Mucosa of stomach (tissue), 1 donor: ENCODE measurements around the gene GAS7.
"Not testable (repeated sequence)": the region's sequence is repeated elsewhere in the genome, so short reads cannot be mapped to it uniquely, and the experiment has no call there.

Experiments used
- H3K27me3 ChIP-seq: one replicate; pipeline ENCODE4 v1.7.0; 2013; ENCODE audit warnings: mild to moderate bottlenecking, low read length; ENCODE audit not compliant: control insufficient read depth, insufficient read depth
- H3K36me3 ChIP-seq: one replicate; pipeline ENCODE4 v1.7.0; 2013; ENCODE audit warnings: low read length; ENCODE audit not compliant: control insufficient read depth, insufficient read depth
- H3K4me1 ChIP-seq: one replicate; pipeline ENCODE4 v1.7.0; 2013; ENCODE audit warnings: mild to moderate bottlenecking, low read length; ENCODE audit not compliant: control insufficient read depth, insufficient read depth
- H3K4me3 ChIP-seq: one replicate; pipeline ENCODE4 v1.7.0; 2013; ENCODE audit warnings: low read length
- H3K9ac ChIP-seq: one replicate; pipeline ENCODE4 v1.7.0; 2013; ENCODE audit warnings: mild to moderate bottlenecking, low read length, moderate library complexity
- H3K9me3 ChIP-seq: one replicate; pipeline ENCODE4 v1.7.0; 2013; ENCODE audit warnings: mild to moderate bottlenecking, low read length, moderate library complexity; ENCODE audit not compliant: control insufficient read depth
- donor health status: Pancreatic carcinoma.

GAS7 gene

DNA sequence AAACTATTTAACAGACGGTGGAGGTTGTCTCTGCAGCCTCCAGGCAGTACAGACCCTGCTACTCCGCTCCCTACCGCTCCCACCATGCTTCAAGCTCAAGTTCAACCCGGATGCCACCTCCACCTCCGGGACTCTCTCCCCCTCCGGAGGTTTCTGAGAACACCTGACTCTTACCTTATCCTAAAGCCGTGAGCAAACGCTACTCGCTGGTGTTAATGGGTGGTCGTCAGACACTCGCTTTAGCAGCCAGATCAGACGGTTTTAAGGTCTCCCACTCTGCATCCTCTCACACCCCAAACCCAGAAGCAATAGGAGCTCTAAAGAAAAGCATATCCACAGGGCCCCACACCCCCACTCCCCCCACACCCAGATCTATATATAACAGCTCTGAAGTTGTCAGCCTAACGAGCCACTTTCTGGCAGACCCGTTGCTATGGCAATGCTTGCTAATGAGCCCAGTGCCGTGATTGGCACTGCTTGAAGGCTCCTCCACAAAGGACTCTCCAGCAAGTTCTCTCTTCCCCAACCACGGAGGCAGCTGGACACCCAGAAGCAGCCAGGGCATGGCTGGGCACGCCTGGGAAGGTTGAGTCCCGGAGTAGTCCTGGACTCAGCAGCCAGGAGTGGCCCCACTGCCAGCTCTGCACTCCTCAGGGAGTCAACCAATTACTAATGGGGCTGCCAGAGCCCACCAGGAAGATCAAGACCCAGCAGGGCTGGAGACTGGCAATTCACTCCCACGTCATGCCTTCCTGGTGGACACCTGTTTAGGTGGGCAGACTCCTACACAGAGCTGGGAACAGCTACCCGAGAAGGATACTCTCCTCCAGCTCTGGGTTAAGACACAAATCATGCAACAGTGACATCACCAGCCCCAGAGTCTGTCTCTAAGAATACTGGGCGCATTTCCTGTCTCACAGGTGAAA, 172.2 kb downstream of the GAS7 start:
- H3K36me3 ChIP-seq: no peaks in the 10 kb centered on the region
- H3K9me3 ChIP-seq: no peaks in the 10 kb centered on the region
- H3K27me3 ChIP-seq: no peaks in the 10 kb centered on the region
- no peak overlapping the region for H3K4me3 ChIP-seq
- H3K9ac ChIP-seq: no peak overlapping the region
- no peaks in the 10 kb centered on the region for H3K4me1 ChIP-seq

DNA sequence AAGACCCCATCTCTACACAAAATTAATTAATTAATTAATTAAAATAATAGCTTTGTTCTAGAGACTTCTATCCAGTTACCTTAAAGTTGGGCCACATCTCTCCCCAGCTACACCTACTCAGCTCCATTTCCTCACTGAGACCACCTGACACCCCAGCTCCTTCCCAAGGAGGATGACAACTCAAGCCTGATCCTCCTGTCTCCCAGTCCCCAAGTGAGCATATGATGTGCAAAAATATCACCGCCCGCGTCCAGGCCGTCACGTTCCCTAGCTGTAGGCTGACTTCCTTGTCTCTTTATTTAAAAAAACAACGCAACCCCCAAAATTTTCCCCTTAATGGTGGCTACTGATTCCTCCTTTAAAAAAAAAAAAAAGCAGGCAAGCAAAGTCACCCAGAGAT, 173.2 kb downstream of the GAS7 start:
- no peaks in the 10 kb centered on the region for H3K27me3 ChIP-seq
- no peak overlapping the region for H3K4me3 ChIP-seq
- no peak overlapping the region for H3K9ac ChIP-seq
- H3K9me3 ChIP-seq: no peaks in the 10 kb centered on the region
- H3K4me1 ChIP-seq: no peaks in the 10 kb centered on the region
- H3K36me3 ChIP-seq: no peaks in the 10 kb centered on the region

- Histone ChIP-seq H3K9me3 (no peaks in the 10 kb centered on the region), H3K4me1 (no peaks in the 10 kb centered on the region), H3K9ac (no peak overlapping the region), H3K4me3 (no peak overlapping the region), H3K36me3 (no peaks in the 10 kb centered on the region), H3K27me3 (no peaks in the 10 kb centered on the region)
Observed at GRCh38 chr17:10022416-10022815, 176.0 kb downstream of the GAS7 start.

DNA sequence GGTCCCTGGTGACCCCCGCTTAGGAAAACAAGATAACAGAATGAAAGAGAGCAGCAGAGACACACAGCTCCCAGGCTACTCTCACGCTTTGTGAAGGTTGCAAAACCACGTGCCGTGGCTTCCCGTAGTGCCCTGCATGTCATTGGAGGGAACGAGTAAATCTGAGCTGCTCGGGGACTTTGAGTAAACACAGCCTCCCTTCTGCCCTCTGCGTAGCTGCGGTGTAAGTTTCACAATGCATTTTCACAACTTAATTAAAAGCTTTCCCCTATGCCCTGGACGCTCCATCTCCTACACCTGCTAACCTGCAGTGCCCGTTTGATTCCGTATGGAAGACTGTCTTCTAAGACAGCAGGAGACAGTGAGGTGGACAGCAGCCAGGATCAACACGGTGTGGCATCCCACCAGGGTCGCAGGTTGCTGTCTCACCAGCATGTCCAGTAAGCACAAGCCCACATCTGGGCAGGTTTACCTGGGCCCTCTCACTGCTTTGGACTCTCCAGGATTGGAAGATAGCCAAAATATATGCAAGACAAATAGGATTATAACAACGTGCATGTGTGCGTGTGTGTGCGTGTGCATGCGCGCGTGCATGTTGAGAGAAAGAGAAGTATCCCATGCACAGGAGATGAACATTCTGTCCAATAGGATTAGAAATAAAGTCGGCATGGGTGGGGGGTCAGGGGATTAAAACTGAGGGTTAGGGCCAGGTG, 177.0 kb downstream of the GAS7 start:
- no peaks in the 10 kb centered on the region for H3K27me3 ChIP-seq
- no peak overlapping the region for H3K4me3 ChIP-seq
- H3K9me3 ChIP-seq: no peaks in the 10 kb centered on the region
- H3K36me3 ChIP-seq: no peaks in the 10 kb centered on the region
- no peak overlapping the region for H3K9ac ChIP-seq
- no peaks in the 10 kb centered on the region for H3K4me1 ChIP-seq

- no peaks in the 10 kb centered on the region for H3K9me3 ChIP-seq
- H3K27me3 ChIP-seq: no peaks in the 10 kb centered on the region
- H3K9ac ChIP-seq: no peak overlapping the region
- H3K36me3 ChIP-seq: no peaks in the 10 kb centered on the region
- no peaks in the 10 kb centered on the region for H3K4me1 ChIP-seq
- H3K4me3 ChIP-seq: no peak overlapping the region
Observed at GRCh38 chr17:10019941-10020451, 178.4 kb downstream of the GAS7 start.

DNA sequence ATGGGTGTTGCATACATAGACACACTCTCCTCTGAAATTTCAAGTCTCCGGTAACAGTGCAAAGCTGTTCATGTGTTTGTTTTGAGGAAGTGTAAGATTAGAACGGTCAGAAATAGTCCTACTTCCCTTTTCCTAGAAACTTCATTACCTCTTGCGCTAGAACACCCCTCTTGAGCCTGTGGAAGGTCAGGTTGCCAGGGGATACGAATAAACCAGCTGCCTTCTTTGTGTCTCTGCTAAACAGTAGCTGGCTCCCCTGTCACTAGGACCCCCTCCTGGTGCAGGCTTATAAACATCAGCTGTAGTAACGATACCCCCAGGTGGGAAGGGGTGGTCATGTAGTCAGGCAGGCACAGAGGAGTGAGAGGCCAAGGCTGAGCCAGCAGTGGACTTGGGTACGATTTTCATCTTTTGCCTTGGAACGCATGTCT, 179.9 kb downstream of the GAS7 start:
- Histone ChIP-seq H3K4me1 (no peaks in the 10 kb centered on the region), H3K27me3 (no peaks in the 10 kb centered on the region), H3K36me3 (no peaks in the 10 kb centered on the region), H3K9me3 (no peaks in the 10 kb centered on the region), H3K9ac (no peak overlapping the region), H3K4me3 (no peak overlapping the region)

GRCh38 chr17:10016958-10017570, 181.3 kb downstream of the GAS7 start:
- not testable (repeated sequence) for H3K36me3 ChIP-seq, H3K4me1 ChIP-seq

DNA sequence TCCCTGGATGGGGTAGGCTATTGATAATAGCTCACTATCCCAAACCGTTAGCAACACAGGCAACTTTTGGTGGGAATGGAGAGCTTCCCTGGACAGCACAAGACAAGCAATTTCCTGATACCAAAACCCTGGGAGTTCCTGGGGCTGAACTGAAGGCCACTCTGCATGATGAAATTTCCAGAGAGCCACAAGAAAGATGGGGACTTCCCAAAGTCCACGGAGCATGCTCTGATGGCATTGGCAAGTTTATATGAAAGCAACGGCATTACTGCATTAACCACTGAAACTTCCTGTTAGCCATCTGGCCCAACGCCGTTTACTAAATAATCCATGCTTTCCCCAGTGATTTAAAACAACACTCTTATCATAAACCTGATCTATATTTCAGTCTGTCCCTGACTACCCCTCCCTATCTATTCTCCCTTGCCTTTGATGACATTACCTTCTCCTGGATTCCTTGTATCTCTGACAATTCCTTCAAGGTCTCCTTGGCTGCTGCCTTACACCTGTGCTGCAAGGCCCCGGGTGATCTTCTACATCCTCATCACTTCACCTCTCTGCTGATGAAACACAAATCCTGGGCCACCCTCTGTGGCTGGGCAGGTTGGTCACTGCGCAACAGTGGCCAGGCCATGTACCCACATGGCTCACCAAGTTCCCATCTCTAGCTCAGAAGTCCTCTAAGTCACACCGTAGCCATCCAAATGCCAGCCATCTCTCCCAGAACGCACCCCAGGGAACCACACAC, 184.9 kb downstream of the GAS7 start:
- H3K27me3 ChIP-seq: no peaks in the 10 kb centered on the region
- no peak overlapping the region for H3K9ac ChIP-seq
- no peaks in the 10 kb centered on the region for H3K9me3 ChIP-seq
- H3K4me3 ChIP-seq: no peak overlapping the region
- H3K36me3 ChIP-seq: no peaks in the 10 kb centered on the region
- no peaks in the 10 kb centered on the region for H3K4me1 ChIP-seq

More at GRCh38 chr17:10016958-10017570, 181.3 kb downstream of the GAS7 start:
- not testable (repeated sequence) for H3K27me3 ChIP-seq, H3K4me3 ChIP-seq, H3K9ac ChIP-seq, H3K9me3 ChIP-seq

GRCh38 chr17:10010752-10011151, 187.7 kb downstream of the GAS7 start:
- Histone ChIP-seq H3K9me3 (no peaks in the 10 kb centered on the region), H3K27me3 (no peaks in the 10 kb centered on the region), H3K9ac (no peak overlapping the region), H3K4me1 (no peaks in the 10 kb centered on the region), H3K36me3 (no peaks in the 10 kb centered on the region), H3K4me3 (no peak overlapping the region)

- Histone ChIP-seq H3K9ac (no peak overlapping the region), H3K36me3 (no peaks in the 10 kb centered on the region), H3K27me3 (no peaks in the 10 kb centered on the region), H3K4me3 (no peak overlapping the region), H3K9me3 (no peaks in the 10 kb centered on the region), H3K4me1 (no peaks in the 10 kb centered on the region)
Observed at GRCh38 chr17:10003705-10004104, 194.7 kb downstream of the GAS7 start.

- not testable (repeated sequence) for H3K4me1 ChIP-seq, H3K36me3 ChIP-seq, H3K27me3 ChIP-seq, H3K9ac ChIP-seq, H3K4me3 ChIP-seq, H3K9me3 ChIP-seq
Observed at GRCh38 chr17:10002567-10003360, 195.6 kb downstream of the GAS7 start.
